Mesenchymal stem cell (in vitro differentiated cells and primary cell): ENCODE results near the gene HOMER2.

Source experiments
- DNase-seq: peaks from one replicate; pipeline ENCODE4 v3.0.0-alpha.2; 2013
- H2AFZ ChIP-seq: one replicate; pipeline ENCODE4 v1.6.1; 2013; ENCODE audit warnings: low read depth, mild to moderate bottlenecking, control low read depth, inconsistent platforms, low read length, moderate library complexity
- H2AK5ac ChIP-seq: 2 replicates; pipeline ENCODE4 v1.6.1; 2013; ENCODE audit warnings: low read length, moderate library complexity, mild to moderate bottlenecking, inconsistent platforms; ENCODE audit not compliant: severe bottlenecking
- H2BK120ac ChIP-seq: one replicate; pipeline ENCODE4 v1.6.1; 2013; ENCODE audit warnings: low read depth, mild to moderate bottlenecking, inconsistent platforms, low read length, moderate library complexity
- H2BK12ac ChIP-seq, 2 experiments: one replicate each; pipeline ENCODE4 v1.6.1; 2013; ENCODE audit warnings: inconsistent platforms in 2 of 2, low read length in 2 of 2, mild to moderate bottlenecking in 2 of 2, moderate library complexity in 2 of 2, control low read depth in 1 of 2
- H2BK15ac ChIP-seq: one replicate; pipeline ENCODE4 v1.6.1; 2013; ENCODE audit warnings: mild to moderate bottlenecking, low read depth, inconsistent platforms; ENCODE audit not compliant: poor library complexity, severe bottlenecking
- H2BK5ac ChIP-seq: 2 replicates; pipeline ENCODE4 v1.6.1; 2013; ENCODE audit warnings: low read depth, mild to moderate bottlenecking, low read length, control low read depth, inconsistent platforms; ENCODE audit not compliant: poor library complexity, severe bottlenecking
- H3K14ac ChIP-seq, 2 experiments: one replicate each; pipeline ENCODE4 v1.6.1; 2013; ENCODE audit warnings: inconsistent platforms in 2 of 2, low read length in 2 of 2, control low read depth in 1 of 2, mild to moderate bottlenecking in 1 of 2, moderate library complexity in 1 of 2
- H3K18ac ChIP-seq, 2 experiments: one replicate each; pipeline ENCODE4 v1.6.1; 2013; ENCODE audit warnings: inconsistent platforms in 2 of 2, low read length in 2 of 2, control low read depth in 1 of 2, low read depth in 1 of 2, mild to moderate bottlenecking in 1 of 2
- H3K23ac ChIP-seq, 2 experiments: one replicate each; pipeline ENCODE4 v1.6.1; 2013; ENCODE audit warnings: inconsistent platforms in 2 of 2, low read length in 2 of 2, mild to moderate bottlenecking in 2 of 2, moderate library complexity in 2 of 2, control low read depth in 1 of 2
- H3K27ac ChIP-seq: 2 replicates; pipeline ENCODE4 v1.5.1; 2013; ENCODE audit warnings: mild to moderate bottlenecking, moderate library complexity, low read length, control low read depth, inconsistent platforms; ENCODE audit not compliant: poor library complexity, severe bottlenecking
- H3K27me3 ChIP-seq, 2 experiments: 2 replicates each; pipeline versions ENCODE4 v1.6.1 to v1.7.0; 2013; ENCODE audit warnings: low read length in 2 of 2, mild to moderate bottlenecking in 2 of 2, moderate library complexity in 2 of 2, control low read depth in 1 of 2, inconsistent platforms in 1 of 2; ENCODE audit not compliant: control insufficient read depth in 1 of 2, insufficient read depth in 1 of 2
- H3K36me3 ChIP-seq, 2 experiments: 2 replicates each; pipeline versions ENCODE4 v1.6.1 to v1.7.0; 2013; ENCODE audit warnings: low read length in 2 of 2, control low read depth in 1 of 2, inconsistent platforms in 1 of 2, low read depth in 1 of 2, mild to moderate bottlenecking in 1 of 2; ENCODE audit not compliant: insufficient read depth in 2 of 2, control insufficient read depth in 1 of 2
- H3K4ac ChIP-seq, 2 experiments: one replicate each; pipeline ENCODE4 v1.6.1; 2013; ENCODE audit warnings: inconsistent platforms in 2 of 2, low read length in 2 of 2, mild to moderate bottlenecking in 2 of 2, moderate library complexity in 2 of 2, control low read depth in 1 of 2, low read depth in 1 of 2
- H3K4me1 ChIP-seq: 2 replicates; pipeline ENCODE4 v1.6.1; 2013; ENCODE audit warnings: low read depth, low read length, control low read depth; ENCODE audit not compliant: control insufficient read depth, insufficient read depth
- H3K4me2 ChIP-seq: 2 replicates; pipeline ENCODE4 v1.6.1; 2013; ENCODE audit warnings: low read length, mild to moderate bottlenecking, inconsistent platforms; ENCODE audit not compliant: poor library complexity, severe bottlenecking
- H3K4me3 ChIP-seq, 2 experiments: 2 replicates each; pipeline versions ENCODE4 v1.5.1 to v1.7.0; 2013; ENCODE audit warnings: low read length in 2 of 2, mild to moderate bottlenecking in 2 of 2, control low read depth in 1 of 2, low read depth in 1 of 2; ENCODE audit not compliant: insufficient read depth in 1 of 2
- H3K79me1 ChIP-seq: replicated peaks from 2 replicates; pipeline ENCODE4 v1.6.1; 2013; ENCODE audit warnings: mild to moderate bottlenecking, control low read depth, low read length, inconsistent platforms; ENCODE audit not compliant: poor library complexity, severe bottlenecking
- H3K9ac ChIP-seq: 2 replicates; pipeline ENCODE4 v1.7.0; 2013; ENCODE audit warnings: mild to moderate bottlenecking, low read length, moderate library complexity
- H3K9me3 ChIP-seq: 2 replicates; pipeline ENCODE4 v1.7.0; 2013; ENCODE audit warnings: mild to moderate bottlenecking, low read length; ENCODE audit not compliant: control insufficient read depth
- H4K8ac ChIP-seq: one replicate; pipeline ENCODE4 v1.6.1; 2013; ENCODE audit warnings: inconsistent platforms, mild to moderate bottlenecking, low read length, moderate library complexity
- H4K91ac ChIP-seq: one replicate; pipeline ENCODE4 v1.6.1; 2013; ENCODE audit warnings: mild to moderate bottlenecking, low read length, inconsistent platforms
- WGBS: methylation state at CpG from one replicate; pipeline ENCODE4 v1.1.7; 2013; ENCODE audit warnings: mixed read lengths; 5-methylcytosine and 5-hydroxymethylcytosine counted together

Gene HOMER2

GRCh38 chr15:82909080-82909815 lies 43.3 kb downstream of the HOMER2 start:
- Histone ChIP-seq H3K4me1 (no peaks in the 10 kb centered on the region), H3K9me3 (peaks cover 15% of the 10 kb centered on the region), H2BK120ac (no peak overlapping the region), H3K79me1 (no peaks in the 10 kb centered on the region), H2BK5ac (no peak overlapping the region), H3K14ac (no peak overlapping the region), H3K4me3 (no peak overlapping the region), H2BK15ac (no peak overlapping the region), H2BK12ac (no peak overlapping the region), H2AFZ (no peak overlapping the region), H3K27me3 (no peaks in the 10 kb centered on the region), H3K36me3 (no peaks in the 10 kb centered on the region), H3K4me2 (no peak overlapping the region), H3K23ac (no peak overlapping the region), H3K18ac (no peak overlapping the region), H3K4ac (no peak overlapping the region), H4K91ac (no peak overlapping the region), H2AK5ac (no peak overlapping the region), H3K27ac (no peak overlapping the region), H4K8ac (no peak overlapping the region), H3K9ac (no peak overlapping the region)
- no peak for DNase-seq
- whole genome bisulfite sequencing: 85% methylated on average over 6 of the region's 6 CpGs

- Histone ChIP-seq H3K36me3 (no peaks in the 10 kb centered on the region), H3K27me3 (no peaks in the 10 kb centered on the region), H3K4me2 (no peak overlapping the region), H3K4me1 (no peaks in the 10 kb centered on the region), H4K91ac (no peak overlapping the region), H2BK15ac (no peak overlapping the region), H3K23ac (no peak overlapping the region), H2AFZ (no peak overlapping the region), H2BK120ac (no peak overlapping the region), H4K8ac (no peak overlapping the region), H2AK5ac (no peak overlapping the region), H2BK5ac (no peak overlapping the region), H3K9ac (no peak overlapping the region), H3K4ac (no peak overlapping the region), H3K4me3 (no peak overlapping the region), H3K27ac (no peak overlapping the region), H3K14ac (no peak overlapping the region), H3K79me1 (no peaks in the 10 kb centered on the region), H2BK12ac (no peak overlapping the region), H3K9me3 (peaks cover 15% of the 10 kb centered on the region), H3K18ac (no peak overlapping the region)
- DNase-seq: no peak
- no CpG with 5 or more reads among the region's 1 CpG for WGBS
These were observed 45.2 kb downstream of the HOMER2 start for GRCh38 chr15:82907350-82907749.

- Histone ChIP-seq H3K36me3 (no peaks in the 10 kb centered on the region), H3K4me3 (no peak overlapping the region), H4K8ac (no peak overlapping the region), H3K79me1 (no peaks in the 10 kb centered on the region), H2AK5ac (no peak overlapping the region), H3K9me3 (peaks cover 13% of the 10 kb centered on the region), H2AFZ (no peak overlapping the region), H3K4me2 (no peak overlapping the region), H3K9ac (no peak overlapping the region), H3K27me3 (peaks cover 3 to 9% of the 10 kb centered on the region in 2 experiments), H3K18ac (no peak overlapping the region), H3K4ac (no peak overlapping the region), H2BK12ac (no peak overlapping the region), H2BK5ac (no peak overlapping the region), H3K23ac (no peak overlapping the region), H4K91ac (no peak overlapping the region), H3K14ac (no peak overlapping the region), H2BK120ac (no peak overlapping the region), H3K4me1 (no peaks in the 10 kb centered on the region), H2BK15ac (no peak overlapping the region), H3K27ac (no peak overlapping the region)
- WGBS: 89% methylated on average over 2 of the region's 3 CpGs
- DNase-seq: no peak
These were observed 47.9 kb downstream of the HOMER2 start for GRCh38 chr15:82904574-82904973.

GRCh38 chr15:82903511-82903910 lies 49.0 kb downstream of the HOMER2 start:
- no peak overlapping the region for H3K23ac ChIP-seq
- no peaks in the 10 kb centered on the region for H3K79me1 ChIP-seq
- H2AFZ ChIP-seq: no peak overlapping the region
- no peaks in the 10 kb centered on the region for H3K36me3 ChIP-seq
- no peak overlapping the region for H2BK120ac ChIP-seq
- H3K14ac ChIP-seq: no peak overlapping the region
- H3K4me2 ChIP-seq: no peak overlapping the region
- H3K9ac ChIP-seq: no peak overlapping the region
- H3K4me3 ChIP-seq: no peak overlapping the region
- WGBS: 99% methylated on average over 16 of the region's 16 CpGs
- H3K4me1 ChIP-seq: no peaks in the 10 kb centered on the region
- no peak overlapping the region for H2BK5ac ChIP-seq
- H3K27me3 ChIP-seq: peaks cover 3 to 9% of the 10 kb centered on the region in 2 experiments
- H3K4ac ChIP-seq: no peak overlapping the region
- no peak overlapping the region for H3K18ac ChIP-seq
- H2AK5ac ChIP-seq: no peak overlapping the region
- H2BK15ac ChIP-seq: no peak overlapping the region
- DNase-seq: no peak
- H4K8ac ChIP-seq: no peak overlapping the region
- no peak overlapping the region for H2BK12ac ChIP-seq
- peaks cover 4% of the 10 kb centered on the region for H3K9me3 ChIP-seq
- no peak overlapping the region for H4K91ac ChIP-seq
- H3K27ac ChIP-seq: no peak overlapping the region
